GM12892 (cell line): ENCODE data around the gene TOGARAM2. TPM values are rescaled to one million over a fixed set of nuclear protein-coding genes. Genes with fewer than 3 reads are reported as not detected.

ENCODE experiments used
- DNase-seq: peaks from one replicate; pipeline ENCODE4 v3.0.0; 2011; ENCODE audit not compliant: insufficient read length
- FAIRE-seq: peaks from 2 replicates; lab custom pipeline; 2011; peaks lifted over from hg19 to GRCh38; lab: Jason Lieb, UNC
- POLR2A ChIP-seq: IDR thresholded peaks from 2 replicates; pipeline ENCODE4 v1.6.1; 2011; ENCODE audit warnings: low read depth, low read length, control low read depth
- POLR2AphosphoS5 ChIP-seq: IDR thresholded peaks from 2 replicates; pipeline ENCODE4 v1.6.1; 2011; ENCODE audit warnings: low read depth, low read length, control low read depth
- TAF1 ChIP-seq: IDR thresholded peaks from 2 replicates; pipeline ENCODE4 v1.6.1; 2011; ENCODE audit warnings: low read depth, mild to moderate bottlenecking, control low read depth, low read length, borderline replicate concordance
- polyA plus RNA-seq: library from polyadenylated mRNA; unstranded; fragments of >200 nt; gene quantifications from one replicate; pipeline ENCODE4 v1.2.1, GENCODE V29; 2012; ENCODE audit warnings: missing spikeins, inconsistent platforms; ENCODE audit not compliant: missing spikeins

The TOGARAM2 gene
- 0.34 TPM for polyA plus RNA-seq

DNA sequence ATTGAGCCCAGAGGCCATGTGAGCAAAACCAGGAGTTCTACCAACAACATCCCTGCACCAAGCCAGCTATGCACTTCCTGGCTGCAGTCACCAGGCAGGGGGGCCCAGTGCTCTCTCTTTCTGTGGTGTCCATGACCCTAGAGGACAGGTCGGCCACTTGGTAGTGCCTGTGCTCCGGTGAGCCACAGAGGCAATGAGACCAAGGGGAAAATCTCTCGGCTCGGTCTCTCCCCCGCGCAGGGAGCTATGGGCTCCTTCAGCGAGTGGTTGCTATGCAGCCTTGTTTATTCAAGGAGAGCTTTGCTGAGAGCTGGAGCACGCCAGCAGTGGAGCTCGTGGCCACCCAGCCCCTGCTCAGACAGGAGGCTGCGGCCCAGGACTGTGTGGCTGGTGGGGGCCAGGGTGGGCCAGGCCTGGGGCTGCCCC, at the start of gene TOGARAM2:
Gene TOGARAM2 (plus strand): TSS at position 283 of the 426 bp plus-strand sequence. CDS start 13,537 bp downstream, outside the sequence.
- no peak for TF ChIP-seq TAF1
- TF ChIP-seq POLR2A = no peak
- TF ChIP-seq POLR2AphosphoS5 = no peak
- DNase-seq (no peak), FAIRE-seq (no peak)

DNA sequence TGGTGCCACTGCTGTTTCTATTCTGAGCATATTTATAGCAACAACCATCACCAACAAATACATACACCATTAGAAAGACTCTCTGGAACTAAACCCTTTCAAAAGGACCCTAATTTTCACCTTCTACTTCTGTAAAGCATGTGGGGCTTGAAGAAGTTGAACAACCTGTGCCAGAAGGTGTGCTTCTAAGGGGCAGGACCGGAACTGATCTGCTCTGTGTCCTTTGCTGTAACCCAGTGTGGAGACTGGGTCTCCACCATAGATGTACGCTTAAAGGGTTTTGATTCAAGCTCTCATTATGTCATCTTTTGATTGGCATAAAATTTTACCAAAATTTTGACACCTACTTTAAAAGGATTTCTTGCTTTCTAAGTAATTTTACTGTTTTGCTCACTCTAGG, 46.3 kb upstream of the TOGARAM2 start:
- DNase-seq (no peak), FAIRE-seq (no peak)
- no peak for TF ChIP-seq TAF1
- TF ChIP-seq POLR2AphosphoS5 = no peak
- no peak for TF ChIP-seq POLR2A

DNA sequence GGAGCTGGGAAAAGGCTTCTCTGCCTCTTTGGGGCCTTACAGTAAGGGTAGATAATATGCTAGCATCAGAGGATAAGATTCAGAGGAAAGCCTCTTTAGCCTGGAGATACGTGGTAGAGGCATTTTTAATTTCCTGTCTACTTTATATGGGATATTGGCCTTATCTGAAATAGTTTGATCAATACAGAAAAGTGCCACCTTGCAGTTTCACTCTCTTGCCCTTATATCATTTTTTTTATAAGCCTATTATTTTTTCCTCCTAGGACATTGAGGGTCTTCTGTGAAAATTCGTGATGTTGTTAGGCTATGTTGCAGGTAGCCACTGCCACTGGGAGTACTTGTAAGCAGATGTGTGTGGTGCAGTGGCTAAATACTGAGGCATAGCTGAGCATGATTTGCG, 40.1 kb upstream of the TOGARAM2 start:
- FAIRE-seq (no peak), DNase-seq (no peak)
- TF ChIP-seq POLR2A (no peak), TAF1 (no peak), POLR2AphosphoS5 (no peak)

DNA sequence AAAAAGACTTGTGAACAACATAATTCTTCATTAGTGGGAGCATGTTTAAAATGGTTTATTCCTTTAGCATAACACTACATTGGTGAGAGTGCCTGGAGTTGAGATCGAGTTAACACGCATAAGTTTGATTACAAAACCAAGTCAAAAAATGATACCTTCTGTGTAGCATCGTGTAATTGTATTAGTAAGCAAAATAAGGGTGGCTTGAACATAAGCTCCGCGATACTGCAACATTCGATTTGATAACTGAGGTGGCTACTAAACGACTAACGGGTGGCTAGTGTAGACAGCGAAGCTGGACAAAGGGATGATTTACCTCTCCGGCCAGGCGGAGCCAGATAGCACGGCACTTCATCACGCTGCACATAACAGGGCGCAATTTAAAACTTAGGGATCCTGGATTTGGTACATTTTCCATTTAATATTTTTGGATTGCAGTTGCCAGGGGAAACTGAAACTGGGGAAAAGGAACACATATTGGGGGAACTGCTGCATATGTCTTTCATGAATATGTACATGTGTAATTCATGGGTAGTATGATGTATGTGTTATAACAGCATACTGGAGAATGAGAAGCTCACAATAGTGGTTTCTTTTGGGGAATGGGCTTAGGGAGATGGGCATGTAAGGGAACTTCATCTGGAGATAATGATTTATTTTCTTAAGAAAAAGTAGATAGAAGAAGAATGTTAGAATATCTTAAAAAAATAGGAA, 36.4 kb upstream of the TOGARAM2 start:
- FAIRE-seq (no peak), DNase-seq (no peak)
- TF ChIP-seq TAF1 (no peak), POLR2A (no peak), POLR2AphosphoS5 (no peak)

DNA sequence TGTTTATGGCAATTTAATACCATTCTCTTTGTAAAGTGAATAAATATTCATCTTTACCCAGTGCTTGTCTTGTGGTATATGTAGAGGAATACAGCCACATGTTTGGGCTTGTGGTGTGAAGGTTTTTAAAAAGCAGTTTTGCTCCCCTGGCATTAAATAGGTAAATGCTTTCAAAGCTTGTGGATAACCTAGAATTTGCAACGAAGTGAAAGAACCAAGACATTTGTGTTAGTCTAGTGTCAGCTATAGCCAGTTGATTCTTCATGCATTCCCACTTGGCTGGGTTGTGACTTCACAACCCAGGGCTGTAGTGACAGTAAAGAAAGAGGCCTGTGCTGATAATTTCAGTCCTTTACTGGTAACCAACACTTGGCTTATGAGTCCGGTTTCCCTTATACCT, 32.9 kb upstream of the TOGARAM2 start:
- DNase-seq = no peak
- TF ChIP-seq POLR2AphosphoS5 (no peak), TAF1 (no peak), POLR2A (peak; percentile 40; the same call in 1 of the 2 replicates)
- no peak for FAIRE-seq

DNA sequence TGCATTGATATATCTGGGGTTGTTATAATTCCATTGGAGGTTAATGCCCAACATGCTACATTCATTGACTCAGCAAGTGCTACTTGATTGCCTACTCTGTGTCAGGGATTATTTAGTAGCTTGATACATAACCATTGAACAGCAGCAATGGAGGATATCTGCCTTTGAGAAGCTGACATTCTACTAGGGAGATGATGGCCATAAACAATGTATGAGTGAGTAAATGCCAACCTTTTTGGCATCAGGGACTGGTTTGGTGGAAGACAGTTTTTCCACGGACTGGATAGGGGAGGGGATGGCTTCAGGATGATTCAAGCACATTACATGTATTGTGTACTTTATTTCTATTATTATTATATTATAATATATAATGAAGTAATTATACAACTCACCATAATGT, 31.9 kb upstream of the TOGARAM2 start:
- FAIRE-seq (no peak), DNase-seq (no peak)
- no peak for TF ChIP-seq TAF1
- no peak for TF ChIP-seq POLR2A
- TF ChIP-seq POLR2AphosphoS5 = peak; percentile 64; the same call in 1 of the 2 replicates

DNA sequence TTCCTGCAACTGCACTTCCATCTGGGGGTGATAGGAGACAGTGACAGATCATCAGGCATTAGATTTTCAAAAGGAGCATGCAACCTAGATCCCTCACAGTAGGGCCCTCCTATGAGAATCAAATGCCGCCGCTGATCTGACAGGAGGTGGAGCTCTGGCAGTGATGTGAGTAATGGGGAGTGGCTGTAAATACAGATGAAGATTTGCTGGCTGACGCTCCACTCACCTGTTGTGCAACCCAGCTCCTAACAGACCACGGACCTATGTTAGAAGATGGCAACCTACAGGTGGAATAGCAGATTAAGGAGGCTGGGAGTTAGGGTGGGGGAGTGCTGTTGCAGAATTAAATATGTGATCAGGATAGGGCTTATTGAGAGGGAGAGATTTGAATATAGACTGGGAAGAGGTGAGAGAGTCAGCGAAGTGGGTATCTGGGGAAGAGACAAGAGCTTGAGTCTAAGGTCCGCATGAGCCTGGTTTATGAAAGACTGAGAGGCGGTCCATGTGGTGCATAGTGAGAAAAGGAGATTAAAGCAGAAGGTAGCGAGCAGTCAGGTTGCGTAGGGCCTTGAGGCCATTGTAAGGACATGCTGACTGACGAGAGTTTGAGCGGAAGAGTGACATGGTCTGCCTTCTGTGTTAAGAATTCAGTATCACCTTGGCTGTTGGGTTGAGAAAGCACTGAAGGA, 31.3 kb upstream of the TOGARAM2 start:
- TF ChIP-seq TAF1 = no peak
- TF ChIP-seq POLR2A = peak; percentile 33; the same call in 1 of the 2 replicates
- no peak for TF ChIP-seq POLR2AphosphoS5
- FAIRE-seq (no peak), DNase-seq (no peak)

DNA sequence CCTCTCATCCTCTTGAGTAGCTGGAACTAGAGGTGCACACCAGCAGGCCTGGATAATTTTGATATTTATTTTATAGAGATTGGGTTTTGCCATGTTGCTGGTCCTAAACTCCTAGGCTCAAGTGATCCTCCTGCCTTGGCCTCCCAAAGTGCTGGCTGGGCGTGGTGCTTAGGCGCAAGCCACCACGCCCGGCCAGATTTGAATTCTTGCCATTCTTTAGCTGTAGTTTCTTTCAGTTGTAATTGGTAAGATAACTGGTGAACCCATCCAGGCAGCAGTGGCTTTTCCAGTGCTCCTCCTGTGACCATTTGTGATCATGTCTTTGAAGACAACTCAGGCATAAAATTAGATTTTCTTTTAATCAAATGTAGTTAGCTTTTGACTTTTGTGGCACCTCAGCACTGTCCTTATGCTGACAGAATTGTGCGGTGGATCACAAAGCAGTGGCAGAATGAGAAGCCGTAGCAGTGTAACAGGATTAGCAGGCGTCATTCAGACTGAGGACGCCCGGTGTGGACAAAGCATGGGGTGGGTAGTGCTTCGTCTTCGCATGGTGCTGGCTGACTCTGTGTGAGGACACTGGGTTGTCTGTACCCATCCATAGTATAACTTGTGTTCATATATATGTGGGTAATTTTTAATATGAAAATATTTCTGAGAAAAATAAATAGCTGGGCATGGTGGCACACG, 30.0 kb upstream of the TOGARAM2 start:
- no peak for DNase-seq
- TF ChIP-seq POLR2AphosphoS5 (no peak), POLR2A (no peak), TAF1 (no peak)
- no peak for FAIRE-seq

DNA sequence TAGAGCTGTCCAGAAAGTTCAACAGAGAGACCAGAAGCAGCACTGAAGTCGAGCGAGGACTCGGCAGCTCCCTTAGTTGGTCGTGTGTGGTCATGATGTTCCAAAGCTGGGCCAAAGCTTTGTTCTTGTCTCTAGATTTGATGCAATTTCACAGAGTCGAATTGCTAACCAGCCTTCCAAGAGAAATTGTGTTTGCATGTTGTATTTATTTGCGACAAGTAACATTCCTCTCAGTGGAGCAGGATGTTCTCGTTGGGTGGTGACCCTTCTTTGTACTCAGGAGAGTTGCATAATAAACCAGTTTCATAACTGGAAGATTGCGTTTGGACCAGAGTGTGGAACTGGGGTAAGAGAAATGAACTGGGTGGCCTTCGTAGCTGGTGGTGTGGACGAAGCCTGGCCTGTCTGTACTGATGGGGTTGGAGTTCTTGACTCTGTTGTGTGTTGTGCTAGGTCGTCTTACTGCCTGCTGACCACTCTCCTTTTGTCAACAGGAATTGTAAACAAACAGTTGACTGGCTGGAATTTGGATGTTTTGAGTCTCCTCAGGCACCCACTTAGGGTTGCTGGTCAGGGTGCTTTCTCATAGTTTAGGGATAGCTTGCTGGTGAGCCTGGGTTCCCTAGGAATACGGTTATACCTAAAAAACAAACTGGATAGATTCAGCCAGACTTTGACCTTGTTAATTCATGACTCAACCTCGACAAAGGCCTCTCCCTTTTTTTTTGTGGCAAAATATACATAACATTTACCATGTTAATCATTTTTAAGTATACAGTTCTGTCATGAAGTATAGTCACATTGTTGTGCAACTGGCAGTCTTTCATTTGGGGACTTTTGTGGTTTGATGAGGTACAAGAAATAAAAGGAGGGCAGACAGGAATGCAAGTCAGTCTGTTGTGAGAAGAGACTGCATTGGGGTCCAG, 28.9 kb upstream of the TOGARAM2 start:
- FAIRE-seq (no peak), DNase-seq (no peak)
- TF ChIP-seq POLR2A = no peak
- no peak for TF ChIP-seq TAF1
- no peak for TF ChIP-seq POLR2AphosphoS5

DNA sequence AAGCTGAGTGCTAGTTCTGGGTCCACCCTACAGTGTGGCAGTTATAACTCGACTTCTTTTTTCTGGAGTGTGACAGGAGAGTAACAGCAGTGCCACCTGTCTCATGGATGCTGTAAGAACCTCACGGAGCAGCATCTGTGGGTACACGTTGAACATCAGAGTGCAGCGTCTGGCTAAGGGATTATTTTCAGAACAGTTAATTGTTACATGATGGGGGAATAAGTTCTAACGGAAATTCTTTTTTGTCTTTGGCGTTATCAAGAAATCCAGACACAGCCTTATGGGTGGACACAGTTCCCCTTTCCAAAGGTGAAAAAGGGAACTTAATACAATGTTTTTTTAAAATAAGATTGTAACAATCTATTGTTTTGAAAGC, 28.3 kb upstream of the TOGARAM2 start:
- FAIRE-seq (no peak), DNase-seq (no peak)
- no peak for TF ChIP-seq TAF1
- no peak for TF ChIP-seq POLR2A
- TF ChIP-seq POLR2AphosphoS5 = no peak
